Measurements from ENCODE around the gene VPS33B.

Gene VPS33B

DNA sequence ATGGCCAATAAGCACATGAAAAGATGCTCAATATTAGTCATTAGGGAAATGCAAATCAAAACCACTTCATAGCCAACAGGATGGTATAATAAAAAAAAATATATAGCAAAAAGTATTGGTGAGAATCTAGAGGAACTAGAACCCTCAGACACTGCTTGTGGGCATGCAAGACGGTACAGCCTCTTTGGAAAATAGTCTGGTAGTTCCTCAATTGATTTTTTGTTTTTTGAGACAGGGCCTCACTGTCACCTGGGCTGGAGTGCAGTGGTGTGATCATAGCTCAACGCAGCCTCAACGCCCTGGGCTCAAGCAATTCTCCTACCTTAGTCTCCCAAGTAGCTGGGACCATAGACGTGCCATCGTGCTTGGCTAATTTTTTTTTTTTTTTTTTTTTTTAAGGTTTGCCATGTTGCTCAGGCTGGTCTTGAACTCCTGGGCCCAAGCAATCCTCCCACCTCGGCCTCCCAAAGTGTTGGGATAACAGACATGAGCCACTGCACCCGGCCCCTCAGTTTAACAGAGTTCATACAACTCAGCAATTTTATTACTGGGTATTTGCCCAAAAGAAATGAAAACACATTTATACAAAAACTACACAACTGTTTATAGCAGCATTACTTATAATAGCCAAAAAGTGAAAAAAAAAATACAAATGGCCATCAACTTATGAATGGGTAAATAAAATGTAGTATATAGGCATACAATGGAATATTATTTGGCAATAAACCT, 33.2 kb downstream of the VPS33B start:
- Histone ChIP-seq H3K27me3 (no peaks in the 10 kb centered on the region), H3K4me1 (peaks cover 4% of the 10 kb centered on the region), H3K36me3 (peaks cover 19% of the 10 kb centered on the region), H3K4me3 (ENCODE audit: low read depth, low read length) (no peak overlapping the region), H3K9me3 (no peaks in the 10 kb centered on the region)
- no peak for DNase-seq
- TF ChIP-seq, protein P1, sequence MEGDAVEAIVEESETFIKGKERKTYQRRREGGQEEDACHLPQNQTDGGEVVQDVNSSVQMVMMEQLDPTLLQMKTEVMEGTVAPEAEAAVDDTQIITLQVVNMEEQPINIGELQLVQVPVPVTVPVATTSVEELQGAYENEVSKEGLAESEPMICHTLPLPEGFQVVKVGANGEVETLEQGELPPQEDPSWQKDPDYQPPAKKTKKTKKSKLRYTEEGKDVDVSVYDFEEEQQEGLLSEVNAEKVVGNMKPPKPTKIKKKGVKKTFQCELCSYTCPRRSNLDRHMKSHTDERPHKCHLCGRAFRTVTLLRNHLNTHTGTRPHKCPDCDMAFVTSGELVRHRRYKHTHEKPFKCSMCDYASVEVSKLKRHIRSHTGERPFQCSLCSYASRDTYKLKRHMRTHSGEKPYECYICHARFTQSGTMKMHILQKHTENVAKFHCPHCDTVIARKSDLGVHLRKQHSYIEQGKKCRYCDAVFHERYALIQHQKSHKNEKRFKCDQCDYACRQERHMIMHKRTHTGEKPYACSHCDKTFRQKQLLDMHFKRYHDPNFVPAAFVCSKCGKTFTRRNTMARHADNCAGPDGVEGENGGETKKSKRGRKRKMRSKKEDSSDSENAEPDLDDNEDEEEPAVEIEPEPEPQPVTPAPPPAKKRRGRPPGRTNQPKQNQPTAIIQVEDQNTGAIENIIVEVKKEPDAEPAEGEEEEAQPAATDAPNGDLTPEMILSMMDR (IDR thresholded peaks at IDR 0.05; ENCODE audit: low read depth, low read length), result no peak

DNA sequence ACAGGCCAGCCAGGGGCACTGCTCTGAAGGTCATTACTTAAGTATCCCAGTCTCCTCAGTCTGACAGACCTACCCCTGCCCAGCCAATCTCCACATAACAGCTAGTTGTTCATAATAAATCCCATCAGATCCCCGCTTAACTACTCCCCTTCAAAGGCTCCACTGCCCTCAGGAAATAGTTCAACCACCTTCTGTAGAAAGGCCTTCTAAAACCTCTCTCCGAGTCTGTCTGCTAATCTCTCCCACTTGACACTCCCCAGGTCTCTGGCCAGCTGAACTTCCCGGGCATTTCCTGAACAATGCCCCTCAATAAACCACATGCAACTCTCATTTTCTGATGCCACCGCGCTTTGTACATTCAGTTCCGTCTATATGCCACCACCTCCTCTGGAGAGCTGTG, 34.1 kb downstream of the VPS33B start:
- peaks cover 25% of the 10 kb centered on the region for H3K36me3 ChIP-seq
- H3K4me3 ChIP-seq (ENCODE audit: low read depth, low read length), result no peak overlapping the region
- no peaks in the 10 kb centered on the region for H3K9me3 ChIP-seq
- no peak for DNase-seq
- H3K4me1 ChIP-seq, result peaks cover 4% of the 10 kb centered on the region
- TF ChIP-seq, protein P1 (IDR thresholded peaks at IDR 0.05; ENCODE audit: low read depth, low read length), result no peak
- H3K27me3 ChIP-seq, result no peaks in the 10 kb centered on the region

DNA sequence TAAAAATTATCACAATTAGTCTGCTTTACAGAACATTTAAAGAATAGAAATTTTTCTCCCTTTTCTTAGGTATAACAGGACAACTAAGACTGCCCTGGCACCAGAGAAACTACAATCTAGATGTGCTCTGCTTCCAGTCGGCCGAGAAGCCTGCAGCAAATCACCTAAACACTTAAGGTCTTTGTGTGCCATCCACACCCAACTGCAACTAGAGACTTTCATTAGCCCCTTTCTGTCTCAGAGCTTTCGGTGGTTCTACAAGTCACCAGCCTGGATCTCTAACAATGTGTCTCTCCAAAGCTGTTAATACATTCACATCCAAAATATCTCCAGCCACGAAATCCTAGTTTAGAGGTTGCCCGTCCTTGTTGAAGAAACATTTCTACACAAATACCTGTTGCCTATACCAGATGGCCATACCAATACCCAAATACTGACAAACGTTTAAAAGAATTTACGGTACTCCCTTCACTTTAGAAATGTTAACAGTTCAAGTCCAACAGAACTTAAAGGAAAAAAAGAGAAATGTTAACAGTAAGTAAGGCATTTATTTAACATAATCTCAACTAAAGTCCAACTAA, 34.7 kb downstream of the VPS33B start:
- no peak for DNase-seq
- Histone ChIP-seq H3K36me3 (peaks cover 32% of the 10 kb centered on the region), H3K4me1 (peaks cover 4% of the 10 kb centered on the region), H3K4me3 (ENCODE audit: low read depth, low read length) (no peak overlapping the region), H3K9me3 (no peaks in the 10 kb centered on the region), H3K27me3 (no peaks in the 10 kb centered on the region)
- TF ChIP-seq, protein P1 (IDR thresholded peaks at IDR 0.05; ENCODE audit: low read depth, low read length), result no peak

DNA sequence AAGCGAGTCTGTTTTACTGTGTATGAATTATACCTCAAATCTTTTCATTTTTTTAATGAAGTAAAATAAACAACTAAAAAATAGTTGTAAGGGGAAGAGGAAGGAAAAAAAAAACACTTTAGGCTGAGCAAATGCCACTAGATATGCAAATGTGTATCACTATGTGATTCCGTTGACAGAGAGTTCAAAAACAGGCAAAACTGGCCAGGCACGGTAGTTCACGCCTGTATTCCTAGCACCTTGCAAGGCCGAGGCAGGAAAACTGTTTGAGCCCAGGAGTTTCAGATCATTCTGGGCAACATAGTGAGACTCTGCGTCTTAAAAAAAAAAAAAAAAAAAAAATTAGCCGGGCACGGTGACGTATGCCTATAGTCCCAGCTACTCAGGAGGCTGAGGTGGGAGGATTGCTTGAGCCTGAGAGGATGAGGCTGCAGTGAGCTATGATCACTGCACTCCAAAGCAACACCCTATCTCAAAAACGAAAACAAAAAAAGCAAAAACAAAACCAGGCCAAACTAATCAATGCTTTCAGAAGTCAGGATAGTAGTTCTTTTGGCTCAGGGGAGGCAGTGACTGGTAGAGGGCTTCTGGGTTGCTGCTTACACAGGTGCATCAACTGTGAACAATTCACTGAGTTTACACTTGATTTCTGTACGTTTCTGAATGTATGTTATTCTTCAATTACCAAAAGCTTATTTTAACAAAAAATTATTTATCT, 35.4 kb downstream of the VPS33B start:
- H3K36me3 ChIP-seq, result peaks cover 39% of the 10 kb centered on the region
- TF ChIP-seq, protein P1 (IDR thresholded peaks at IDR 0.05; ENCODE audit: low read depth, low read length), result no peak
- no peaks in the 10 kb centered on the region for H3K27me3 ChIP-seq
- DNase-seq, result no peak
- no peak overlapping the region for H3K4me3 ChIP-seq (ENCODE audit: low read depth, low read length)
- H3K9me3 ChIP-seq, result no peaks in the 10 kb centered on the region
- H3K4me1 ChIP-seq, result peaks cover 4% of the 10 kb centered on the region

DNA sequence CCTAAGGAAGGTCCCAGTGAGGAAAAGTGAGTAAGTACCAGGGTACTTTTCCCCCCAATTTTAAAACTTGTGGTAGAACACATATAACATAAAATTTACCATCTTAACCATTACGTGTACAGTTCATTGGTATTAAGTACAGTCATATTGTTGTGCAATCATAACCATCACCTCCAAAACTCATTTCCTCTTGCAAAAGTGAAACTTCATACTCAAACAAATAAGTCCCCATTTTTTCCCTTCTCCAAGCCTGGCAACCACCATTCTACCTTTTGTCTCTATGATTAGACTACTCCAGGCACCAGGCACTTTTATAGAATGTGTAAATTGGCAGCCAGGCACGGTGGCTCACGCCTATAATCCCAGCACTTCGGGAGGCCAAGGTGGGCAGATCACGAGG, 40.3 kb downstream of the VPS33B start:
- no peaks in the 10 kb centered on the region for H3K4me1 ChIP-seq
- TF ChIP-seq, protein P1 (IDR thresholded peaks at IDR 0.05; ENCODE audit: low read depth, low read length), result no peak
- H3K36me3 ChIP-seq, result peaks cover 83% of the 10 kb centered on the region
- no peaks in the 10 kb centered on the region for H3K9me3 ChIP-seq
- no peak overlapping the region for H3K4me3 ChIP-seq (ENCODE audit: low read depth, low read length)
- no peaks in the 10 kb centered on the region for H3K27me3 ChIP-seq
- no peak for DNase-seq

DNA sequence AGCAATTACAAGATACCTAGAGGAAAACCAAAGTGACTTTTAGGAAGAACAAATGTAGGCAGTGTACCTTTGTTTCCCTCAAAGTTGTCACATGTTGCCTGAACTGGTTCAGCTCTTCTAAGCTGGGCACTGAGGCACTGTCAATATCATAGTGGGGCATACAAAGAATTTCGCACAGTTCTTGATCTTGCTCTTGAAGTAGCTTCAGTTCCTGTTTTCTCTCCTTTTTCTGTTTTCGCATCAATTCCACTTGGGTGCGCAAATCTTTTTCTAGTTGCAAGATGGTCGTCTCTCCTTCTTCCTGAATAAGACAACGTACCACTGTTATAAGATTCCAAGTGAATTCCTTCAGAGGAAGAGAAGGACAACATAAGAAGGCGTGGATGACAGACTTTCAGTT, 40.7 kb downstream of the VPS33B start:
- DNase-seq, result no peak
- no peaks in the 10 kb centered on the region for H3K4me1 ChIP-seq

More for the DNA sequence above, 40.7 kb downstream of the VPS33B start:
- no peaks in the 10 kb centered on the region for H3K27me3 ChIP-seq
- no peaks in the 10 kb centered on the region for H3K9me3 ChIP-seq
- TF ChIP-seq, protein P1 (IDR thresholded peaks at IDR 0.05; ENCODE audit: low read depth, low read length), result no peak
- H3K4me3 ChIP-seq (ENCODE audit: low read depth, low read length), result no peak overlapping the region
- H3K36me3 ChIP-seq, result peaks cover 88% of the 10 kb centered on the region
